Upper lobe of right lung (tissue), 1 donor: Measurements from ENCODE around the gene VMO1. TPM values are rescaled to one million over a fixed set of nuclear protein-coding genes. Genes with fewer than 3 reads are reported as not detected.

Experiments used
- ATAC-seq: fragments of 200-7000 bp; cut with Tn5 transposase; one replicate; pipeline ENCODE4 v1.9.1; 2020; ENCODE audit warnings: mild to moderate bottlenecking, moderate library complexity
- DNase-seq: peaks from one replicate; pipeline ENCODE4 v3.0.0-alpha.2; 2020
- H3K27ac ChIP-seq: fragments of 200-600 bp; one replicate; pipeline ENCODE4 v1.8.0; 2022
- H3K27me3 ChIP-seq: fragments of 200-600 bp; one replicate; pipeline ENCODE4 v1.8.0; 2022; ENCODE audit warnings: mild to moderate bottlenecking
- H3K36me3 ChIP-seq: fragments of 200-600 bp; one replicate; pipeline ENCODE4 v1.8.0; 2022
- H3K4me1 ChIP-seq: fragments of 200-600 bp; one replicate; pipeline ENCODE4 v1.8.0; 2022
- H3K4me3 ChIP-seq: fragments of 200-600 bp; one replicate; pipeline ENCODE4 v1.8.0; 2022; ENCODE audit warnings: mild to moderate bottlenecking
- H3K9me3 ChIP-seq: fragments of 200-600 bp; one replicate; pipeline ENCODE4 v1.8.0; 2022
- intact Hi-C: fragments of 100-400 bp; cut with DNase I; formaldehyde crosslinking; loops from one replicate; pipeline ENCODE4 v1.11.0; 2022
- total RNA-seq: library from RNA; stranded (reverse); fragmentation: NEBNext Ultra II Directional; extraction: Animal tissue kit (Norgen Biotek cat#: 25700); gene quantifications from one replicate; pipeline ENCODE4 v1.2.1, GENCODE V29; 2021
- TF ChIP-seq, protein P1 (sequence below): fragments of 200-600 bp; IDR thresholded peaks from one replicate; pipeline ENCODE4 v1.8.0; 2022; ENCODE audit warnings: antibody characterized with exemption
- donor health status: DM: no; HTN: yes; CAD: no; lungs with severe emphysema.

VMO1 gene
- total RNA-seq, 1 donor from 2014 or later: 5.6 TPM

DNA sequence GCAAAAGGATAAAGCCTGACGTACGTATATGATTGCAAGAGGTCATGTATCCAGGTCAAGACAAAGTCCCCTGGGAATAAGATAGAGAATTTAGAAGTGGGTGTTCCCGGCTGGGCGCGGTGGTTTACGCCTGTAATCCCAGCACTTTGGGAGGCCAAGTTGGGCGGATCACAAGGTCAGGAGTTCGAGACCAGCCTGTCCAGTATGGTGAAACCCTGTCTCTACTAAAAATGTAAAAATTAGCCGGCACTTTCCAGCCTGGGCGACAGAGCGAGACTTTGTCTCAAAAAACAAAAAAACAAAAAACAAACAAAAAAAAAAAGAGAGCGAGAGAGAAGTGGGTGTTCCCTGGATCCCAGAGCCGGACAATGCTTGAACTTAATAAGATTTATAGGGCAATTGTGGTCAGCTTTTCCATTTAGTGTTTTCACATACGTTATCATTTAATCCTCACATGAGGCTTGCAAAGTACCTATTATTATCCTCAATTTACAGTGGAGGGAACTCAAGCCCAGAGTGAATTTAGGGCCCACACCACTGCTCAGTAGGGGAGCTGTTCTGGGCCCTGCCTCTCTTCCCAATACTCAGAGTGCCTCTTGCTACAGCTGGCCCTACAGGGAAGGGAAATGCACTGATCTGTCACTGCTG, 2.1 kb upstream of the VMO1 start:
- Histone ChIP-seq H3K9me3 (no peaks in the 10 kb centered on the region), H3K4me3 (peak overlapping the region; percentile 85), H3K36me3 (no peaks in the 10 kb centered on the region), H3K4me1 (peaks cover 44% of the 10 kb centered on the region), H3K27me3 (peaks cover 26% of the 10 kb centered on the region), H3K27ac (peak overlapping the region; percentile 90)
- intact Hi-C loops: loop anchor here (10.0 kb wide), 1 partner anchor 53 kb away; the partner anchor contains the start of genes CXCL16, MED11 and ZMYND15
- TF ChIP-seq, protein P1, sequence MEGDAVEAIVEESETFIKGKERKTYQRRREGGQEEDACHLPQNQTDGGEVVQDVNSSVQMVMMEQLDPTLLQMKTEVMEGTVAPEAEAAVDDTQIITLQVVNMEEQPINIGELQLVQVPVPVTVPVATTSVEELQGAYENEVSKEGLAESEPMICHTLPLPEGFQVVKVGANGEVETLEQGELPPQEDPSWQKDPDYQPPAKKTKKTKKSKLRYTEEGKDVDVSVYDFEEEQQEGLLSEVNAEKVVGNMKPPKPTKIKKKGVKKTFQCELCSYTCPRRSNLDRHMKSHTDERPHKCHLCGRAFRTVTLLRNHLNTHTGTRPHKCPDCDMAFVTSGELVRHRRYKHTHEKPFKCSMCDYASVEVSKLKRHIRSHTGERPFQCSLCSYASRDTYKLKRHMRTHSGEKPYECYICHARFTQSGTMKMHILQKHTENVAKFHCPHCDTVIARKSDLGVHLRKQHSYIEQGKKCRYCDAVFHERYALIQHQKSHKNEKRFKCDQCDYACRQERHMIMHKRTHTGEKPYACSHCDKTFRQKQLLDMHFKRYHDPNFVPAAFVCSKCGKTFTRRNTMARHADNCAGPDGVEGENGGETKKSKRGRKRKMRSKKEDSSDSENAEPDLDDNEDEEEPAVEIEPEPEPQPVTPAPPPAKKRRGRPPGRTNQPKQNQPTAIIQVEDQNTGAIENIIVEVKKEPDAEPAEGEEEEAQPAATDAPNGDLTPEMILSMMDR: no peak
- ATAC-seq (no peak), DNase-seq (no peak)

GRCh38 chr17:4786516-4786915, 352 bp upstream of the VMO1 start:
- H3K36me3 ChIP-seq: no peaks in the 10 kb centered on the region
- intact Hi-C loops: loop anchor here (10.0 kb wide), 1 partner anchor 52 kb away; the partner anchor contains the start of genes CXCL16, MED11 and ZMYND15
- H3K4me1 ChIP-seq: peaks cover 44% of the 10 kb centered on the region
- no peaks in the 10 kb centered on the region for H3K9me3 ChIP-seq
- ATAC-seq (no peak), DNase-seq (no peak)
- H3K4me3 ChIP-seq: peak overlapping the region; percentile 19
- no peak overlapping the region for H3K27ac ChIP-seq
- TF ChIP-seq, protein P1: no peak
- H3K27me3 ChIP-seq: peaks cover 35% of the 10 kb centered on the region

- no peak for ATAC-seq
- intact Hi-C loops: loop anchor here (10.0 kb wide), 1 partner anchor 51 kb away; the partner anchor contains the start of genes CXCL16, MED11 and ZMYND15
Measured at GRCh38 chr17:4785311-4786105, 656 bp downstream of the VMO1 start.

DNA sequence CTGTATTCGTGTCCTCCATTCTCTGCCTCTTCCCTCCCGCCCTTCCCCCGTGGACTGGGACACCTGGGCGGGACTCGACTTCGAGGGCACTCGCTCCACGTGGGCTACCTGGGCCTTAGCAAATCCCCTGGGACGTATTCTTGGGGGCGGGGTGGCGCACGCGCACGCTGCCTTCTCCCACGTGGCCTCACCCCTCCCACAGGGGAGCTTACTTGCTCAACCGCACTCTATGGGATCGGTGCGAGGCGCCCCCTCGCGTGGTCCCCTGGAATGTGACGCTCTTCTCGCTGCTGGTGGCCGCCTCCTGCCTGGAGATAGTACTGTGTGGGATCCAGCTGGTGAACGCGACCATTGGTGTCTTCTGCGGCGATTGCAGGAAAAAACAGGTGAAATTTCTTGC, 3.5 kb downstream of the VMO1 start:
- Histone ChIP-seq H3K9me3 (no peaks in the 10 kb centered on the region), H3K27ac (no peak overlapping the region), H3K36me3 (no peaks in the 10 kb centered on the region), H3K4me3 (no peak overlapping the region), H3K4me1 (peaks cover 26% of the 10 kb centered on the region), H3K27me3 (peaks cover 35% of the 10 kb centered on the region)
- intact Hi-C loops: loop anchor here (10.0 kb wide), 1 partner anchor 48 kb away; the partner anchor contains the start of genes CXCL16, MED11 and ZMYND15
- ATAC-seq: peak; percentile 84
- peak; percentile 82 for DNase-seq
- TF ChIP-seq, protein P1: peak; percentile 14

More at GRCh38 chr17:4785311-4786105, 656 bp downstream of the VMO1 start:
- Histone ChIP-seq H3K27ac (no peak overlapping the region), H3K4me1 (peaks cover 40% of the 10 kb centered on the region), H3K9me3 (no peaks in the 10 kb centered on the region), H3K36me3 (no peaks in the 10 kb centered on the region), H3K27me3 (peaks cover 35% of the 10 kb centered on the region), H3K4me3 (peak overlapping the region; percentile 19)
- TF ChIP-seq, protein P1: no peak
- no peak for DNase-seq

- no peak for DNase-seq
- ATAC-seq: no peak
- Histone ChIP-seq H3K4me1 (peaks cover 4% of the 10 kb centered on the region), H3K9me3 (no peaks in the 10 kb centered on the region), H3K27me3 (peaks cover 31% of the 10 kb centered on the region), H3K27ac (no peak overlapping the region), H3K4me3 (no peak overlapping the region), H3K36me3 (no peaks in the 10 kb centered on the region)
- intact Hi-C loops: loop anchor here (10.0 kb wide), 1 partner anchor 46 kb away; the partner anchor contains the start of genes CXCL16, MED11 and ZMYND15
- TF ChIP-seq, protein P1: no peak
Measured at GRCh38 chr17:4780325-4780955, 5.7 kb downstream of the VMO1 start.
